ENCODE data around the gene BTN1A1. TPM values are rescaled to one million over a fixed set of nuclear protein-coding genes. Genes with fewer than 3 reads are reported as not detected.

BTN1A1 gene
- total and polyA plus RNA-seq, 2 donors (not counting 1 experiment from before 2014, with no cell fraction given): 0.42 to 0.74 TPM

GRCh38 chr6:26520850-26521599 is 20.9 kb downstream of the BTN1A1 start:
- peak overlapping the region; percentile 60 to 95 (median 74) for H3K4me3 ChIP-seq (ENCODE audit: control extremely low read depth in 1 of 5, extremely low read depth in 1 of 5, insufficient read depth in 1 of 5, low read depth in 2 of 5, low read length in 4 of 5)

More at GRCh38 chr6:26520850-26521599, 20.9 kb downstream of the BTN1A1 start:
- ChIA-PET CTCF (interaction anchor here (1.2 to 4.3 kb wide), 3 partner anchors 11 to 345 kb away, joined by 3 to 27 read pairs (median 10); no protein-coding TSS in a partner anchor), POLR2A (interaction anchor here (1.0 to 4.5 kb wide), 7 partner anchors 12 to 397 kb away, joined by 3 to 51 read pairs (median 4); partner anchors contain the start of genes BTN1A1 and HMGN4)
- DNase-seq: peak; percentile 94
- Histone ChIP-seq H3K36me3 (replicated peaks in 1 of 2; ENCODE audit: control extremely low read depth in 1 of 2, control insufficient read depth in 1 of 2, extremely low read depth in 1 of 2, insufficient read depth in 2 of 2, low read length in 1 of 2) (no peaks in the 10 kb centered on the region), H3K9ac (ENCODE audit: low read length) (peak overlapping the region; percentile 66), H3K79me2 (ENCODE audit: control insufficient read depth, insufficient read depth, low read length) (peaks cover 11% of the 10 kb centered on the region), H3K27ac (ENCODE audit: low read length in 2 of 2) (peak overlapping the region; percentile 85 to 94), H3K27me3 (replicated peaks in 1 of 4; ENCODE audit: control extremely low read depth in 1 of 4, control insufficient read depth in 3 of 4, insufficient read depth in 4 of 4, low read length in 3 of 4) (no peaks in the 10 kb centered on the region), H2AFZ (ENCODE audit: insufficient read depth, low read depth, low read length, poor library complexity, severe bottlenecking) (peak overlapping the region; percentile 97), H4K20me1 (ENCODE audit: control insufficient read depth, insufficient read depth, low read length, poor library complexity, severe bottlenecking) (no peaks in the 10 kb centered on the region), H3K9me3 (ENCODE audit: control extremely low read depth in 1 of 3, control insufficient read depth in 2 of 3, insufficient read depth in 1 of 3, low read length in 2 of 3) (no peaks in the 10 kb centered on the region), H3K4me2 (replicated peaks; ENCODE audit: low read depth, low read length, poor library complexity, severe bottlenecking) (peak overlapping the region; percentile 81), H3K4me1 (ENCODE audit: control insufficient read depth in 2 of 2, insufficient read depth in 2 of 2, low read length in 2 of 2) (peaks cover 17 to 20% of the 10 kb centered on the region in 2 donors)
- H3K4me3 Mint-ChIP-seq: peak overlapping the region; percentile 84
- H3K27ac Mint-ChIP-seq: peak overlapping the region; percentile 91
- peak; percentile 64 for ATAC-seq (ENCODE audit: low read depth)
- intact Hi-C loops (cut with micrococcal nuclease): loop anchor here (1.0 to 5.0 kb wide), 8 partner anchors 11 to 81 kb away; partner anchors contain the start of genes ABT1, BTN2A1 and BTN3A3
- under 1% methylated on average over 20 of the region's 49 CpGs for WGBS (ENCODE audit: insufficient coverage)
- peaks cover 33% of the 10 kb centered on the region for H3K4me1 Mint-ChIP-seq
- no peaks in the 10 kb centered on the region for H3K27me3 Mint-ChIP-seq
- H3K9me3 Mint-ChIP-seq (ENCODE audit: insufficient read depth): no peaks in the 10 kb centered on the region
- no peak for TF ChIP-seq EZH2 (IDR thresholded peaks at IDR 0.05; ENCODE audit: borderline replicate concordance, insufficient read depth, low read depth, low read length, poor library complexity, severe bottlenecking)
- TF ChIP-seq CTCF (IDR thresholded peaks at IDR 0.05): no peak

All from B cell (primary cell).